Measurements from ENCODE around the gene ARAP3. TPM values are rescaled to one million over a fixed set of nuclear protein-coding genes. Genes with fewer than 3 reads are reported as not detected.

The ARAP3 gene
- total and polyA plus RNA-seq, 9 of the 15 experiments (the other 6 are each of a cell fraction or from before 2014, with no cell fraction given): 0.83 to 25.7 (median 6.4) TPM

- no peak for TF ChIP-seq ZFP1 (CRISPR knock-in tag; IDR thresholded peaks at IDR 0.05)
- TF ChIP-seq TOE1 (IDR thresholded peaks at IDR 0.05; ENCODE audit: borderline replicate concordance): no peak
- TF ChIP-seq TOE1 (CRISPR knock-in tag; IDR thresholded peaks at IDR 0.05; ENCODE audit: borderline replicate concordance, low read depth): no peak
- no peak for TF ChIP-seq SPI1 (IDR thresholded peaks at IDR 0.05; ENCODE audit: borderline replicate concordance, low read depth, low read length)
- TF ChIP-seq, protein P1, sequence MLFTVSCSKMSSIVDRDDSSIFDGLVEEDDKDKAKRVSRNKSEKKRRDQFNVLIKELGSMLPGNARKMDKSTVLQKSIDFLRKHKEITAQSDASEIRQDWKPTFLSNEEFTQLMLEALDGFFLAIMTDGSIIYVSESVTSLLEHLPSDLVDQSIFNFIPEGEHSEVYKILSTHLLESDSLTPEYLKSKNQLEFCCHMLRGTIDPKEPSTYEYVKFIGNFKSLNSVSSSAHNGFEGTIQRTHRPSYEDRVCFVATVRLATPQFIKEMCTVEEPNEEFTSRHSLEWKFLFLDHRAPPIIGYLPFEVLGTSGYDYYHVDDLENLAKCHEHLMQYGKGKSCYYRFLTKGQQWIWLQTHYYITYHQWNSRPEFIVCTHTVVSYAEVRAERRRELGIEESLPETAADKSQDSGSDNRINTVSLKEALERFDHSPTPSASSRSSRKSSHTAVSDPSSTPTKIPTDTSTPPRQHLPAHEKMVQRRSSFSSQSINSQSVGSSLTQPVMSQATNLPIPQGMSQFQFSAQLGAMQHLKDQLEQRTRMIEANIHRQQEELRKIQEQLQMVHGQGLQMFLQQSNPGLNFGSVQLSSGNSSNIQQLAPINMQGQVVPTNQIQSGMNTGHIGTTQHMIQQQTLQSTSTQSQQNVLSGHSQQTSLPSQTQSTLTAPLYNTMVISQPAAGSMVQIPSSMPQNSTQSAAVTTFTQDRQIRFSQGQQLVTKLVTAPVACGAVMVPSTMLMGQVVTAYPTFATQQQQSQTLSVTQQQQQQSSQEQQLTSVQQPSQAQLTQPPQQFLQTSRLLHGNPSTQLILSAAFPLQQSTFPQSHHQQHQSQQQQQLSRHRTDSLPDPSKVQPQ (CRISPR knock-in tag; IDR thresholded peaks at IDR 0.05; ENCODE audit: borderline replicate concordance): no peak
- no peak for TF ChIP-seq NR4A1 (CRISPR knock-in tag; IDR thresholded peaks at IDR 0.05)
- no peak for TF ChIP-seq NR4A1 (tag; IDR thresholded peaks at IDR 0.05)
- TF ChIP-seq FIP1L1 (IDR thresholded peaks at IDR 0.05; ENCODE audit: low read depth, low read length, poor library complexity, severe bottlenecking): peak; percentile 61
Measured at GRCh38 chr5:141637123-141637766, 44.8 kb downstream of the ARAP3 start (continued).

Data from K562 (cell line).